Fibroblast of lung (primary cell): ENCODE data around the gene CACNA2D3. TPM values are rescaled to one million over a fixed set of nuclear protein-coding genes. Genes with fewer than 3 reads are reported as not detected.

Experiments
- DNase-seq, 2 donors: peaks; one replicate each; pipeline versions ENCODE4 v3.0.0 to v3.0.0-alpha.2; 2010; ENCODE audit warnings: low read depth in 2 of 2
- H2AFZ ChIP-seq: 2 replicates; pipeline ENCODE4 v1.5.1; 2012; ENCODE audit warnings: low read length, control low read depth, inconsistent platforms
- H3K27ac ChIP-seq: 2 replicates; pipeline ENCODE4 v1.5.1; 2011; ENCODE audit warnings: low read length, control low read depth; ENCODE audit not compliant: insufficient read depth
- H3K27me3 ChIP-seq: 2 replicates; pipeline ENCODE4 v1.5.1; 2011; ENCODE audit warnings: mild to moderate bottlenecking, low read length; ENCODE audit not compliant: control insufficient read depth, insufficient read depth
- H3K36me3 ChIP-seq: 2 replicates; pipeline ENCODE4 v1.5.1; 2011; ENCODE audit warnings: low read length; ENCODE audit not compliant: control insufficient read depth, insufficient read depth
- H3K4me1 ChIP-seq: 2 replicates; pipeline ENCODE4 v1.5.1; 2011; ENCODE audit warnings: low read length; ENCODE audit not compliant: control insufficient read depth, insufficient read depth; ENCODE audit errors: extremely low read depth
- H3K4me2 ChIP-seq: 2 replicates; pipeline ENCODE4 v1.5.1; 2011; ENCODE audit warnings: low read length, control low read depth; ENCODE audit not compliant: insufficient read depth; ENCODE audit errors: extremely low read depth
- H3K4me3 ChIP-seq, 4 experiments: fragments of 200-600 bp in 1 of 4; sonication (generic) in 1 of 4; replicated peaks in 1 of 4; 2 replicates each; pipeline ENCODE4 v1.5.1; 2011 to 2016; ENCODE audit warnings: low read length in 4 of 4, low read depth in 3 of 4, mild to moderate bottlenecking in 3 of 4, control low read depth in 2 of 4, inconsistent platforms in 1 of 4, mixed read lengths in 1 of 4; ENCODE audit not compliant: insufficient read depth in 1 of 4; ENCODE audit errors: control extremely low read depth in 1 of 4
- H3K79me2 ChIP-seq: 2 replicates; pipeline ENCODE4 v1.5.1; 2012; ENCODE audit warnings: mild to moderate bottlenecking, low read length, inconsistent platforms; ENCODE audit not compliant: control insufficient read depth, insufficient read depth
- H3K9ac ChIP-seq: 2 replicates; pipeline ENCODE4 v1.5.1; 2011; ENCODE audit warnings: mild to moderate bottlenecking, low read length, control low read depth; ENCODE audit not compliant: insufficient read depth
- H3K9me3 ChIP-seq: 2 replicates; pipeline ENCODE4 v1.5.1; 2012; ENCODE audit warnings: low read depth, low read length; ENCODE audit not compliant: control insufficient read depth, insufficient read depth
- H4K20me1 ChIP-seq: 2 replicates; pipeline ENCODE4 v1.5.1; 2011; ENCODE audit warnings: low read length; ENCODE audit not compliant: control insufficient read depth, insufficient read depth; ENCODE audit errors: extremely low read depth
- EZH2 ChIP-seq: IDR thresholded peaks from 2 replicates; pipeline ENCODE4 v1.5.1; 2012; ENCODE audit warnings: low read length, control low read depth, mild to moderate bottlenecking; ENCODE audit errors: missing control alignments
- polyA plus RNA-seq, 2 donors: library from polyadenylated mRNA; depleted of rRNA in 1 of 2; stranded (reverse) in 1 of 2; unstranded in 1 of 2; fragments of >200 nt; gene quantifications; 2 replicates each; pipeline ENCODE4 v1.2.1, GENCODE V29; 2011 to 2012; ENCODE audit warnings: missing spikeins in 1 of 2
- total RNA-seq: library from RNA; depleted of rRNA; stranded (reverse); fragments of >200 nt; gene quantifications from 2 replicates; pipeline ENCODE4 v1.2.1, GENCODE V29; 2014
- TF ChIP-seq, protein P1 (sequence below), 2 donors: IDR thresholded peaks in 1 of 2; conservative IDR thresholded peaks in 1 of 2; 1 replicate in 1 of 2; 2 replicates in 1 of 2; pipeline ENCODE4 v1.5.1; 2011 to 2012; ENCODE audit warnings: low read length in 2 of 2, control low read depth in 1 of 2, inconsistent platforms in 1 of 2, low read depth in 1 of 2, mild to moderate bottlenecking in 1 of 2

Gene CACNA2D3
- total and polyA plus RNA-seq, 2 donors (not counting 1 experiment from before 2014, with no cell fraction given): 1.8 to 11.5 TPM

DNA sequence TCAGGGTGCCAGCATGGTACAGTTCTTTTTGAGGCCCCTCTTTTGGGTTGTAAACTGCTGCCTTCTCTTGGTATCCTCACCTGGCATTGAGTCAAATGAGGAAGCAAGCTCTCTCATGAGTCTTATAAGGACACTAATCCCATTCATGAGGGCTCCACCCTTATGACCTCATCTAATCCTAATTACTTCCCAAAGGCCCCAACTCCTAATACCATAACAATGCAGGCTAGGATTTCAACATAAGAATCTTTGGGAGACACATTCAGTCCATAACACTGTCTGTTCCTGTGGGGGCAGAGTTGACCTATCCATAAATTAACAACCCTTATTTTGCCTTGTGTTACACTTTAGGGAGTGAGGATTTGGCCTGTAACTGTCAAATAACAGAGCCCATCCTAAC, 527.2 kb downstream of the CACNA2D3 start:
- Histone ChIP-seq H2AFZ (no peak overlapping the region), H3K4me3 (no peak overlapping the region), H3K27me3 (no peaks in the 10 kb centered on the region), H4K20me1 (no peaks in the 10 kb centered on the region), H3K79me2 (no peaks in the 10 kb centered on the region), H3K36me3 (no peaks in the 10 kb centered on the region), H3K27ac (no peak overlapping the region), H3K4me2 (no peak overlapping the region), H3K9ac (no peak overlapping the region), H3K9me3 (no peaks in the 10 kb centered on the region), H3K4me1 (no peaks in the 10 kb centered on the region)
- TF ChIP-seq EZH2: no peak
- TF ChIP-seq, protein P1, sequence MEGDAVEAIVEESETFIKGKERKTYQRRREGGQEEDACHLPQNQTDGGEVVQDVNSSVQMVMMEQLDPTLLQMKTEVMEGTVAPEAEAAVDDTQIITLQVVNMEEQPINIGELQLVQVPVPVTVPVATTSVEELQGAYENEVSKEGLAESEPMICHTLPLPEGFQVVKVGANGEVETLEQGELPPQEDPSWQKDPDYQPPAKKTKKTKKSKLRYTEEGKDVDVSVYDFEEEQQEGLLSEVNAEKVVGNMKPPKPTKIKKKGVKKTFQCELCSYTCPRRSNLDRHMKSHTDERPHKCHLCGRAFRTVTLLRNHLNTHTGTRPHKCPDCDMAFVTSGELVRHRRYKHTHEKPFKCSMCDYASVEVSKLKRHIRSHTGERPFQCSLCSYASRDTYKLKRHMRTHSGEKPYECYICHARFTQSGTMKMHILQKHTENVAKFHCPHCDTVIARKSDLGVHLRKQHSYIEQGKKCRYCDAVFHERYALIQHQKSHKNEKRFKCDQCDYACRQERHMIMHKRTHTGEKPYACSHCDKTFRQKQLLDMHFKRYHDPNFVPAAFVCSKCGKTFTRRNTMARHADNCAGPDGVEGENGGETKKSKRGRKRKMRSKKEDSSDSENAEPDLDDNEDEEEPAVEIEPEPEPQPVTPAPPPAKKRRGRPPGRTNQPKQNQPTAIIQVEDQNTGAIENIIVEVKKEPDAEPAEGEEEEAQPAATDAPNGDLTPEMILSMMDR (conservative IDR thresholded peaks at IDR 0.05 in 1 of 2, IDR thresholded peaks at IDR 0.05 in 1 of 2; ENCODE audit: low read depth in 1 of 2, low read length in 2 of 2): no peak
- no peak for DNase-seq

DNA sequence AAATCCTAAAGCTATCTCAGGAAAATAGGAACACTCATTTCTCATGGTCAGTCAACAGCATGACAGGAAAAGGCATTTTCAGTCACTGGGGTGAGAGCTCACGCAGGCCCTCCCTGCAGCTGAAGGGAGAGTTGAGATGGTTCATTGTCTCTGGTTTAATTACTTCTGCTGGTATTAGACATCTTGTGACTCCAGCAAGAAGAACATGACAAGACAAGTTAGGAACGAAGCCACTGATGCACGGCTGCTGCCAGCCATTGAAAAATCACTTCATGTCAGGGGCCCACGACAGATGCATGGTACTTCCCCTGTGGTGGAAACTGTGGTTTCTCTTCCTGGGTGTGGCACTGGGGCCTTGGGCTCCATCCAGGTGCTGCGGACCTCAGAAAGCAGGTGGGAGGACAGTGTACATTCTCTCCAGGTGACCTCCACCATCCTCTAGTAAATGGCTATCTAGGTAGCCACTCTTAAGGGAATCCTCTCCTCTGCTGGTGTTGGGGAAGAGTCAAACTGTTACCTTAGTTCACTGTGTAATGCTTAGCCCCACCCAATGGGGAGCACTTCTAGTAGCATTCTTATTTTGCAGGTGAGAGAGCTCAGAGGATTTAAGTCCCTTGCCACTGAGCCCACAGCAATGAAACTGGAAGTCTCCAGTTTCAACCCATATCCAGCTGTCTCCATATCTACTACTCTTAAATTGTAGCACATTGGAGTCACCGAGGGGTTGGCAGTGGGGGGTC, 531.3 kb downstream of the CACNA2D3 start:
- Histone ChIP-seq H3K4me2 (no peak overlapping the region), H3K27me3 (no peaks in the 10 kb centered on the region), H3K4me1 (no peaks in the 10 kb centered on the region), H3K27ac (no peak overlapping the region), H3K79me2 (no peaks in the 10 kb centered on the region), H3K4me3 (no peak overlapping the region), H3K36me3 (no peaks in the 10 kb centered on the region), H4K20me1 (no peaks in the 10 kb centered on the region), H3K9me3 (no peaks in the 10 kb centered on the region), H2AFZ (no peak overlapping the region), H3K9ac (no peak overlapping the region)
- TF ChIP-seq, protein P1 (conservative IDR thresholded peaks at IDR 0.05 in 1 of 2, IDR thresholded peaks at IDR 0.05 in 1 of 2; ENCODE audit: low read depth in 1 of 2, low read length in 2 of 2): no peak
- no peak for TF ChIP-seq EZH2
- DNase-seq: no peak

GRCh38 chr3:54654776-54655175, 532.4 kb downstream of the CACNA2D3 start:
- no peak overlapping the region for H3K4me3 ChIP-seq
- DNase-seq: no peak
- TF ChIP-seq EZH2: no peak
- TF ChIP-seq, protein P1 (conservative IDR thresholded peaks at IDR 0.05 in 1 of 2, IDR thresholded peaks at IDR 0.05 in 1 of 2; ENCODE audit: low read depth in 1 of 2, low read length in 2 of 2): no peak
- no peaks in the 10 kb centered on the region for H3K27me3 ChIP-seq
- no peak overlapping the region for H3K4me2 ChIP-seq
- no peaks in the 10 kb centered on the region for H4K20me1 ChIP-seq
- no peaks in the 10 kb centered on the region for H3K9me3 ChIP-seq
- H2AFZ ChIP-seq: no peak overlapping the region
- H3K4me1 ChIP-seq: no peaks in the 10 kb centered on the region
- H3K79me2 ChIP-seq: no peaks in the 10 kb centered on the region
- no peak overlapping the region for H3K9ac ChIP-seq
- no peaks in the 10 kb centered on the region for H3K36me3 ChIP-seq
- no peak overlapping the region for H3K27ac ChIP-seq
